Measurements from ENCODE around the gene S100A2.

GRCh38 chr1:153534925-153535241 lies 30.8 kb downstream of the S100A2 start:
- no peak for TF ChIP-seq POLR2A (IDR thresholded peaks at IDR 0.05)
- no peak for TF ChIP-seq CTCF (IDR thresholded peaks at IDR 0.05)

All from heart left ventricle (tissue), 13 donors.